HepG2 (cell line): ENCODE measurements around the gene ISOC2. TPM values are rescaled to one million over a fixed set of nuclear protein-coding genes. Genes with fewer than 3 reads are reported as not detected.

ENCODE experiments used
- BRD4 ChIP-seq: sonication (generic); formaldehyde crosslinking; IDR thresholded peaks from 2 replicates; pipeline ENCODE4 v1.4.0; 2020; ENCODE audit warnings: missing genetic modification reagents
- CBX1 ChIP-seq: IDR thresholded peaks from one replicate; pipeline ENCODE4 v1.6.1; 2016; ENCODE audit warnings: antibody characterized with exemption, low read depth
- DMAP1 ChIP-seq: IDR thresholded peaks from 2 replicates; pipeline ENCODE4 v1.6.1; 2016
- GFI1 ChIP-seq: sonication (generic); formaldehyde crosslinking; IDR thresholded peaks from 2 replicates; pipeline ENCODE4 v1.5.0; 2020; ENCODE audit warnings: missing genetic modification reagents, mild to moderate bottlenecking, borderline replicate concordance
- HCFC1 ChIP-seq: fragments of 150-350 bp; IDR thresholded peaks from 2 replicates; pipeline ENCODE4 v1.6.1; 2014; ENCODE audit warnings: low read depth, low read length
- HES4 ChIP-seq: sonication (generic); formaldehyde crosslinking; IDR thresholded peaks from 2 replicates; pipeline ENCODE4 v1.9.0; 2021; ENCODE audit warnings: mild to moderate bottlenecking, missing genetic modification reagents, borderline replicate concordance
- HIVEP1 ChIP-seq: sonication (generic); formaldehyde crosslinking; IDR thresholded peaks from 2 replicates; pipeline ENCODE4 v1.4.0; 2020; ENCODE audit warnings: mild to moderate bottlenecking, missing genetic modification reagents
- HOXA9 ChIP-seq: sonication (generic); formaldehyde crosslinking; IDR thresholded peaks from 2 replicates; pipeline ENCODE4 v1.8.1; 2022; ENCODE audit warnings: missing genetic modification reagents, mild to moderate bottlenecking, moderate library complexity, borderline replicate concordance
- NFKB2 ChIP-seq: sonication (generic); formaldehyde crosslinking; IDR thresholded peaks from 2 replicates; pipeline ENCODE4 v1.4.0; 2020; ENCODE audit warnings: missing genetic modification reagents, borderline replicate concordance
- ONECUT2 ChIP-seq: sonication (generic); formaldehyde crosslinking; IDR thresholded peaks from 2 replicates; pipeline ENCODE4 v1.4.0; 2020; ENCODE audit warnings: missing genetic modification reagents
- PHF21A ChIP-seq: sonication (generic); formaldehyde crosslinking; IDR thresholded peaks from 2 replicates; pipeline ENCODE4 v1.5.0; 2020; ENCODE audit warnings: mild to moderate bottlenecking, missing genetic modification reagents
- SIX1 ChIP-seq: sonication (generic); formaldehyde crosslinking; IDR thresholded peaks from 2 replicates; pipeline ENCODE4 v1.4.0; 2020; ENCODE audit warnings: missing genetic modification reagents, borderline replicate concordance
- SOX13 ChIP-seq, 3 experiments: fragments of 450-650 bp in 1 of 3; sonication (generic) in 1 of 3; formaldehyde crosslinking in 1 of 3; IDR thresholded peaks in 2 of 3; conservative IDR thresholded peaks in 1 of 3; 2 replicates each; pipeline versions ENCODE4 v1.5.0 to v1.6.1; 2016 to 2020; ENCODE audit warnings: antibody characterized with exemption in 1 of 3, mild to moderate bottlenecking in 1 of 3, missing compliant biosample characterization in 1 of 3, missing genetic modification reagents in 1 of 3, moderate library complexity in 1 of 3
- TEAD3 ChIP-seq: optimal IDR thresholded peaks from 2 replicates; pipeline ENCODE3; 2016; ENCODE audit warnings: borderline replicate concordance
- TERF1 ChIP-seq: sonication (generic); formaldehyde crosslinking; IDR thresholded peaks from 2 replicates; pipeline ENCODE4 v1.8.0; 2022; ENCODE audit warnings: mild to moderate bottlenecking, missing genetic modification reagents, moderate library complexity
- ZBTB10 ChIP-seq: sonication (generic); formaldehyde crosslinking; IDR thresholded peaks from 2 replicates; pipeline ENCODE4 v1.4.0; 2020; ENCODE audit warnings: missing genetic modification reagents, borderline replicate concordance
- ZBTB8A ChIP-seq: sonication (generic); formaldehyde crosslinking; IDR thresholded peaks from 2 replicates; pipeline ENCODE4 v1.4.0; 2020; ENCODE audit warnings: mild to moderate bottlenecking, low read depth, missing genetic modification reagents, borderline replicate concordance
- ZFP62 ChIP-seq: sonication (generic); formaldehyde crosslinking; IDR thresholded peaks from 2 replicates; pipeline ENCODE4 v1.4.0; 2020; ENCODE audit warnings: missing genetic modification reagents
- ZFY ChIP-seq: sonication (generic); formaldehyde crosslinking; IDR thresholded peaks from 2 replicates; pipeline ENCODE4 v1.4.0; 2020; ENCODE audit warnings: missing genetic modification reagents
- ZMYM2 ChIP-seq: sonication (generic); formaldehyde crosslinking; IDR thresholded peaks from 2 replicates; pipeline ENCODE4 v1.8.0; 2022; ENCODE audit warnings: mild to moderate bottlenecking, missing genetic modification reagents
- ZNF644 ChIP-seq: IDR thresholded peaks from 2 replicates; pipeline ENCODE4 v1.6.1; 2016; ENCODE audit warnings: low read depth
- polyA plus RNA-seq, 8 experiments: library from polyadenylated mRNA; depleted of rRNA in 3 of 8; stranded (reverse) in 7 of 8; unstranded in 1 of 8; fragments of >200 nt; fragmentation: Illumina TruSeq in 4 of 8; extraction: Trizol in 4 of 8; gene quantifications; 2 replicates each; pipeline versions ENCODE4 v1.2.1 to v1.2.3, GENCODE V29; 2011 to 2016; ENCODE audit warnings: low read depth in 4 of 8, missing spikeins in 1 of 8, mixed read lengths in 1 of 8; ENCODE audit not compliant: insufficient read depth in 1 of 8
- total RNA-seq, 5 experiments: library from RNA; depleted of rRNA; stranded (reverse); fragments of >200 nt; fragmentation: Illumina TruSeq; extraction: Trizol; gene quantifications; 2 replicates each; pipeline ENCODE4 v1.2.3, GENCODE V29; 2016; ENCODE audit warnings: low read depth in 1 of 5
- TF ChIP-seq, protein P1 (sequence below): sonication (generic); formaldehyde crosslinking; IDR thresholded peaks from 2 replicates; pipeline ENCODE4 v1.5.1; 2020; ENCODE audit warnings: missing genetic modification reagents, mild to moderate bottlenecking, borderline replicate concordance
- TF ChIP-seq, protein P2 (sequence below): sonication (generic); formaldehyde crosslinking; IDR thresholded peaks from 2 replicates; pipeline ENCODE4 v1.5.1; 2020; ENCODE audit warnings: mild to moderate bottlenecking, moderate library complexity, missing genetic modification reagents

Gene ISOC2
- total and polyA plus RNA-seq, 2 of the 13 experiments (the other 11 are each of a cell fraction or from before 2014, with no cell fraction given): 76.8 to 105 TPM

DNA sequence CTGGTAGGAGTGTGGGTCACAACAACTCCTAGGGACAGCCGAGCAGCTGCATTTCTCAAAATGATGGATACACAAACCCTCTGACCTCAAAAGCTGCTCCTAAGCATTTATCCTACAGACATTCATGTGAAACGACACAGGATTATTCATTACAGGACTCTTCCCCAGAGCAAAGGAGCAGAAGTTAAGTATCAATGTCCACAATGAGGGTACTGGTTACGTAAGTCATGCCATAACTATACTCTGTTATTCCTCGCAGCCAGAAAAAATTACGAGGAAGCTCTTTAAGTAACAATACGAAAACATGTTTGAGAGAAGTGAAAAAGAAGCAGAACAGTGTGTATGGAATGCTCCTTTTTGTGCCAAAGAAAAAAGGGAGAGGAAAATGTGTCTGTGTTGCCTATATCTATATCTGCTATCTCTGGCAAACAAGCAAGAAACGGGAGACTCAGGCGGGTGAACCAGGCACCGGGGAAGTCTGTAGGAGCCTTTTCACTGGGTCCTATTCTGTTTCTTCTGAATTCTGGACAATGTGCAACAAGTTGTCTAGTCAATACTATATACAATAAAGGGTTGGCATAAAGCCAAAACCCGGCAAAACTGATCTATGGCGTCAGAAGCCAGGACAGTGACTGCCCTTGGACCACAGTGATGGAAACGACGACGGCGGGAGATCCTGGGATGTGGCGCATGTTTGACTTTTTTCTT is 1.3 kb downstream of the ISOC2 start (continued):
- TF ChIP-seq, protein P1, sequence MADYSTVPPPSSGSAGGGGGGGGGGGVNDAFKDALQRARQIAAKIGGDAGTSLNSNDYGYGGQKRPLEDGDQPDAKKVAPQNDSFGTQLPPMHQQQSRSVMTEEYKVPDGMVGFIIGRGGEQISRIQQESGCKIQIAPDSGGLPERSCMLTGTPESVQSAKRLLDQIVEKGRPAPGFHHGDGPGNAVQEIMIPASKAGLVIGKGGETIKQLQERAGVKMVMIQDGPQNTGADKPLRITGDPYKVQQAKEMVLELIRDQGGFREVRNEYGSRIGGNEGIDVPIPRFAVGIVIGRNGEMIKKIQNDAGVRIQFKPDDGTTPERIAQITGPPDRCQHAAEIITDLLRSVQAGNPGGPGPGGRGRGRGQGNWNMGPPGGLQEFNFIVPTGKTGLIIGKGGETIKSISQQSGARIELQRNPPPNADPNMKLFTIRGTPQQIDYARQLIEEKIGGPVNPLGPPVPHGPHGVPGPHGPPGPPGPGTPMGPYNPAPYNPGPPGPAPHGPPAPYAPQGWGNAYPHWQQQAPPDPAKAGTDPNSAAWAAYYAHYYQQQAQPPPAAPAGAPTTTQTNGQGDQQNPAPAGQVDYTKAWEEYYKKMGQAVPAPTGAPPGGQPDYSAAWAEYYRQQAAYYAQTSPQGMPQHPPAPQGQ (CRISPR knock-in tag): no peak
- TF ChIP-seq TEAD3 (CRISPR knock-in tag): no peak
- TF ChIP-seq ZFP62 (CRISPR knock-in tag): no peak
- TF ChIP-seq PHF21A (CRISPR knock-in tag): peak; percentile 58
- TF ChIP-seq ZMYM2 (CRISPR knock-in tag): no peak
- TF ChIP-seq ZBTB8A: 0 out of 2 replicates have a peak, but pooled peaks have one; percentile 19
- no peak for TF ChIP-seq ONECUT2 (CRISPR knock-in tag)
- TF ChIP-seq ZBTB10 (CRISPR knock-in tag): no peak
- no peak for TF ChIP-seq BRD4 (CRISPR knock-in tag)
- no peak for TF ChIP-seq GFI1 (CRISPR knock-in tag)
- peak; percentile 44; the same call in 1 of the 2 replicates for TF ChIP-seq DMAP1 (CRISPR knock-in tag)
- no peak for TF ChIP-seq NFKB2 (CRISPR knock-in tag)
- TF ChIP-seq HCFC1: no peak
- TF ChIP-seq SIX1: 0 out of 2 replicates have a peak, but pooled peaks have one; percentile 41
- no peak for TF ChIP-seq CBX1
- TF ChIP-seq TERF1 (CRISPR knock-in tag): no peak
- no peak for TF ChIP-seq HES4
- no peak for TF ChIP-seq HIVEP1 (CRISPR knock-in tag)
- no peak for TF ChIP-seq ZFY (CRISPR knock-in tag)
- TF ChIP-seq HOXA9 (CRISPR knock-in tag): no peak
- TF ChIP-seq, protein P2, sequence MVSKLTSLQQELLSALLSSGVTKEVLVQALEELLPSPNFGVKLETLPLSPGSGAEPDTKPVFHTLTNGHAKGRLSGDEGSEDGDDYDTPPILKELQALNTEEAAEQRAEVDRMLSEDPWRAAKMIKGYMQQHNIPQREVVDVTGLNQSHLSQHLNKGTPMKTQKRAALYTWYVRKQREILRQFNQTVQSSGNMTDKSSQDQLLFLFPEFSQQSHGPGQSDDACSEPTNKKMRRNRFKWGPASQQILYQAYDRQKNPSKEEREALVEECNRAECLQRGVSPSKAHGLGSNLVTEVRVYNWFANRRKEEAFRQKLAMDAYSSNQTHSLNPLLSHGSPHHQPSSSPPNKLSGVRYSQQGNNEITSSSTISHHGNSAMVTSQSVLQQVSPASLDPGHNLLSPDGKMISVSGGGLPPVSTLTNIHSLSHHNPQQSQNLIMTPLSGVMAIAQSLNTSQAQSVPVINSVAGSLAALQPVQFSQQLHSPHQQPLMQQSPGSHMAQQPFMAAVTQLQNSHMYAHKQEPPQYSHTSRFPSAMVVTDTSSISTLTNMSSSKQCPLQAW (CRISPR knock-in tag): no peak
- no peak for TF ChIP-seq SOX13 (IDR thresholded peaks at IDR 0.05)
- no peak for TF ChIP-seq SOX13 (CRISPR knock-in tag; conservative IDR thresholded peaks at IDR 0.05 in 1 of 2, IDR thresholded peaks at IDR 0.05 in 1 of 2)
- no peak for TF ChIP-seq ZNF644 (CRISPR knock-in tag)
